SK-N-SH treated with all-trans-retinoic acid at 6 μM for 48 hours (cell line): ENCODE data around the gene KCNK1.

Experiments used
- ATAC-seq: fragments of 200-7000 bp; cut with Tn5 transposase; 3 replicates; pipeline ENCODE4 v1.9.1; 2020; ENCODE audit warnings: mild to moderate bottlenecking, moderate library complexity
- ARNTL ChIP-seq: fragments of 450-650 bp; formaldehyde crosslinking; IDR thresholded peaks from 2 replicates; pipeline ENCODE4 v1.5.0; 2020; ENCODE audit warnings: low read depth, mild to moderate bottlenecking, moderate library complexity, borderline replicate concordance
- CSDC2 ChIP-seq: fragments of 250-450 bp; sonication (Bioruptor Pico); IDR thresholded peaks from 2 replicates; pipeline ENCODE4 v1.5.0; 2020; ENCODE audit warnings: mild to moderate bottlenecking, moderate library complexity
- ESRRG ChIP-seq: fragments of 250-450 bp; sonication (Bioruptor Pico); IDR thresholded peaks from 2 replicates; pipeline ENCODE4 v1.6.1; 2021; ENCODE audit warnings: mild to moderate bottlenecking
- GLIS3 ChIP-seq: fragments of 250-450 bp; sonication (Bioruptor Pico); IDR thresholded peaks from 2 replicates; pipeline ENCODE4 v1.5.0; 2020; ENCODE audit warnings: mild to moderate bottlenecking, moderate library complexity
- ISL1 ChIP-seq: fragments of 250-450 bp; sonication (Bioruptor Pico); IDR thresholded peaks from 2 replicates; pipeline ENCODE4 v2.1.2; 2022; ENCODE audit warnings: mild to moderate bottlenecking, moderate library complexity
- RARB ChIP-seq: fragments of 250-450 bp; sonication (Bioruptor Pico); IDR thresholded peaks from 2 replicates; pipeline ENCODE4 v1.8.0; 2021; ENCODE audit warnings: mild to moderate bottlenecking, moderate library complexity
- SNAI2 ChIP-seq: fragments of 250-450 bp; sonication (Bioruptor Pico); IDR thresholded peaks from 2 replicates; pipeline ENCODE4 v1.5.0; 2020; ENCODE audit warnings: mild to moderate bottlenecking, moderate library complexity
- TCF4 ChIP-seq: fragments of 250-450 bp; sonication (Bioruptor Pico); IDR thresholded peaks from 2 replicates; pipeline ENCODE4 v1.8.0; 2021; ENCODE audit warnings: mild to moderate bottlenecking, moderate library complexity, borderline replicate concordance
- ZFP3 ChIP-seq: fragments of 250-450 bp; sonication (Bioruptor Pico); IDR thresholded peaks from 2 replicates; pipeline ENCODE4 v1.5.0; 2020; ENCODE audit warnings: mild to moderate bottlenecking, moderate library complexity
- ZFP30 ChIP-seq: fragments of 450-650 bp; formaldehyde crosslinking; IDR thresholded peaks from 2 replicates; pipeline ENCODE4 v1.5.0; 2022; ENCODE audit warnings: mild to moderate bottlenecking, moderate library complexity
- ZNF565 ChIP-seq: fragments of 450-650 bp; formaldehyde crosslinking; conservative IDR thresholded peaks from 2 replicates; pipeline ENCODE4 v1.5.0; 2020; ENCODE audit warnings: low read depth, mild to moderate bottlenecking, moderate library complexity
- ZNF70 ChIP-seq: fragments of 450-650 bp; formaldehyde crosslinking; IDR thresholded peaks from 2 replicates; pipeline ENCODE4 v1.5.0; 2020; ENCODE audit warnings: mild to moderate bottlenecking, moderate library complexity
- ZNF8 ChIP-seq: fragments of 450-650 bp; formaldehyde crosslinking; IDR thresholded peaks from 2 replicates; pipeline ENCODE4 v1.5.0; 2020; ENCODE audit warnings: mild to moderate bottlenecking, moderate library complexity
- TF ChIP-seq, protein P1 (sequence below): fragments of 250-450 bp; sonication (Bioruptor Pico); IDR thresholded peaks from 2 replicates; pipeline ENCODE4 v1.5.1; 2021; ENCODE audit warnings: mild to moderate bottlenecking, moderate library complexity
- TF ChIP-seq, protein P2 (sequence below): fragments of 250-450 bp; sonication (Bioruptor Pico); IDR thresholded peaks from 2 replicates; pipeline ENCODE4 v1.8.0; 2020; ENCODE audit warnings: mild to moderate bottlenecking, moderate library complexity, borderline replicate concordance
- TF ChIP-seq, protein P3 (sequence below): fragments of 250-450 bp; sonication (Bioruptor Pico); IDR thresholded peaks from 2 replicates; pipeline ENCODE4 v1.5.1; 2020; ENCODE audit warnings: low read depth, mild to moderate bottlenecking, moderate library complexity
- TF ChIP-seq, protein P4 (sequence below): fragments of 250-450 bp; sonication (Bioruptor Pico); IDR thresholded peaks from 2 replicates; pipeline ENCODE4 v1.8.0; 2021; ENCODE audit warnings: low read depth, mild to moderate bottlenecking, moderate library complexity, borderline replicate concordance

The KCNK1 gene

DNA sequence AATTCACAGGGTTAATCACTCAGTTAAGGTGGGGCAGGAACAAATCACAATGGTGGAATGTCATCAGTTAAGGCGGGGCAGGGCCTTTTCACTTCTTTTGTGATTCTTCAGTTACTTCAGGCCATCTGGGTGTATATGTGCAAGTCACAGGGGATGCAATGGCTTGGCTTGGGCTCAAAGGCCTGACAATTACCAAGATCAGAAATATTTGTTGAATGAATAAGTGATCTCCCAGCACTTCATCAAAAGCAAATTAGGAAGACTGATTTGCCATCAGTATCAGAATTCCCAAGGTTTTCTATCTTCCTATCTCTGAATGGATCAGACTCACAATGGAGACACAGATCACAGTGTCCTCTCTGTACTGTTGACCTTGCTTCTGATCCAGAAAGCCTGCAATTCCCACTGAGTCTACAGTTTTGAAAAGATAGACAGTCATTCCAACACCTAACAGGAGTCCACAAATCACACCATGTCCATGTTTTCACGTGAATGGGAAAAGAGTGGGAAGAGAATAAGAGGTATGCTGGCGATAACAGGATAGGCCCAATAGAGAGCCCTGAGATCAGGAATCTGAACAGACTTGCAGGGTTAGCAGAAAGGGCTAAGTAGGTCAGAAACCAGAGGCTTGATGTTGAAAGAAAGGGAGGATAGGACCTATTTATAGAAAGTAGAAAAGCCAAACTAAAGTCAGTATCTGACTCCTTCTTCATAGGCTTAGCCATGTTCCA, 75.3 kb downstream of the KCNK1 start:
- ATAC-seq: no peak

DNA sequence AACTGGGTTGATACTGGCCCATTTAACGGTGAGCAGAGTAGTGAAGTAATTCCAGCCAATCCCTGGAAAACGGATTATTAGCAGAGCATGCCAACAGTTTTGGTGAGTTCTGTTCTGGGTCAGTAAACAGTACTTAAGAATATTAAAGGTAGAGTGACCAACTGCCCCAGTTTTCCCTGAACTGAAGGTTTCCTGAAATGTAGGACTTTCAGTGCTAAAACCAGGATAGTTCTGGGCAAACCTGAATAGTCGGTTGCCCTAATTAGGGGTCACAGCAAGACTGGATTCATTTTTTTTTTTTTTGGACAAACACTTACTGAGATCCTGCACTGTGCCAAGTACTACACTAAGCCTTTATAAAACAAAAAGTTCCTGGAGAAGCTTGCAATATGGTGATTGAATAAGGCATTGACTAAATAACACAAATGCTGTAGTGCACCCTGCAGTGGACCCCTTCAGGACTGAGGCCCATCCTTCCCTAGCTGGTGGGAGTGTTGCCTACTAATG, 75.9 kb downstream of the KCNK1 start:
- no peak for TF ChIP-seq CSDC2 (CRISPR knock-in tag)
- no peak for TF ChIP-seq GLIS3 (CRISPR knock-in tag)
- no peak for TF ChIP-seq ZNF565
- no peak for TF ChIP-seq ZFP30 (CRISPR knock-in tag)
- ATAC-seq: no peak

More for the DNA sequence above, 75.3 kb downstream of the KCNK1 start:
- TF ChIP-seq ISL1 (CRISPR knock-in tag) (no peak), ZNF565 (no peak), TCF4 (CRISPR knock-in tag) (no peak), ARNTL (CRISPR knock-in tag) (no peak), RARB (no peak), SNAI2 (CRISPR knock-in tag) (no peak), ZFP3 (no peak), ZNF70 (CRISPR knock-in tag) (no peak), CSDC2 (CRISPR knock-in tag) (no peak), GLIS3 (CRISPR knock-in tag) (no peak)
- TF ChIP-seq, protein P1, sequence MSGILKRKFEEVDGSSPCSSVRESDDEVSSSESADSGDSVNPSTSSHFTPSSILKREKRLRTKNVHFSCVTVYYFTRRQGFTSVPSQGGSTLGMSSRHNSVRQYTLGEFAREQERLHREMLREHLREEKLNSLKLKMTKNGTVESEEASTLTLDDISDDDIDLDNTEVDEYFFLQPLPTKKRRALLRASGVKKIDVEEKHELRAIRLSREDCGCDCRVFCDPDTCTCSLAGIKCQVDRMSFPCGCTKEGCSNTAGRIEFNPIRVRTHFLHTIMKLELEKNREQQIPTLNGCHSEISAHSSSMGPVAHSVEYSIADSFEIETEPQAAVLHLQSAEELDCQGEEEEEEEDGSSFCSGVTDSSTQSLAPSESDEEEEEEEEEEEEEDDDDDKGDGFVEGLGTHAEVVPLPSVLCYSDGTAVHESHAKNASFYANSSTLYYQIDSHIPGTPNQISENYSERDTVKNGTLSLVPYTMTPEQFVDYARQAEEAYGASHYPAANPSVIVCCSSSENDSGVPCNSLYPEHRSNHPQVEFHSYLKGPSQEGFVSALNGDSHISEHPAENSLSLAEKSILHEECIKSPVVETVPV (CRISPR knock-in tag): no peak
- TF ChIP-seq, protein P2, sequence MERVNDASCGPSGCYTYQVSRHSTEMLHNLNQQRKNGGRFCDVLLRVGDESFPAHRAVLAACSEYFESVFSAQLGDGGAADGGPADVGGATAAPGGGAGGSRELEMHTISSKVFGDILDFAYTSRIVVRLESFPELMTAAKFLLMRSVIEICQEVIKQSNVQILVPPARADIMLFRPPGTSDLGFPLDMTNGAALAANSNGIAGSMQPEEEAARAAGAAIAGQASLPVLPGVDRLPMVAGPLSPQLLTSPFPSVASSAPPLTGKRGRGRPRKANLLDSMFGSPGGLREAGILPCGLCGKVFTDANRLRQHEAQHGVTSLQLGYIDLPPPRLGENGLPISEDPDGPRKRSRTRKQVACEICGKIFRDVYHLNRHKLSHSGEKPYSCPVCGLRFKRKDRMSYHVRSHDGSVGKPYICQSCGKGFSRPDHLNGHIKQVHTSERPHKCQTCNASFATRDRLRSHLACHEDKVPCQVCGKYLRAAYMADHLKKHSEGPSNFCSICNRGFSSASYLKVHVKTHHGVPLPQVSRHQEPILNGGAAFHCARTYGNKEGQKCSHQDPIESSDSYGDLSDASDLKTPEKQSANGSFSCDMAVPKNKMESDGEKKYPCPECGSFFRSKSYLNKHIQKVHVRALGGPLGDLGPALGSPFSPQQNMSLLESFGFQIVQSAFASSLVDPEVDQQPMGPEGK (CRISPR knock-in tag): no peak
- TF ChIP-seq, protein P3, sequence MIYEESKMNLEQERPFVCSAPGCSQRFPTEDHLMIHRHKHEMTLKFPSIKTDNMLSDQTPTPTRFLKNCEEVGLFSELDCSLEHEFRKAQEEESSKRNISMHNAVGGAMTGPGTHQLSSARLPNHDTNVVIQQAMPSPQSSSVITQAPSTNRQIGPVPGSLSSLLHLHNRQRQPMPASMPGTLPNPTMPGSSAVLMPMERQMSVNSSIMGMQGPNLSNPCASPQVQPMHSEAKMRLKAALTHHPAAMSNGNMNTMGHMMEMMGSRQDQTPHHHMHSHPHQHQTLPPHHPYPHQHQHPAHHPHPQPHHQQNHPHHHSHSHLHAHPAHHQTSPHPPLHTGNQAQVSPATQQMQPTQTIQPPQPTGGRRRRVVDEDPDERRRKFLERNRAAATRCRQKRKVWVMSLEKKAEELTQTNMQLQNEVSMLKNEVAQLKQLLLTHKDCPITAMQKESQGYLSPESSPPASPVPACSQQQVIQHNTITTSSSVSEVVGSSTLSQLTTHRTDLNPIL: no peak
- TF ChIP-seq, all 23 proteins: peak for 0

DNA sequence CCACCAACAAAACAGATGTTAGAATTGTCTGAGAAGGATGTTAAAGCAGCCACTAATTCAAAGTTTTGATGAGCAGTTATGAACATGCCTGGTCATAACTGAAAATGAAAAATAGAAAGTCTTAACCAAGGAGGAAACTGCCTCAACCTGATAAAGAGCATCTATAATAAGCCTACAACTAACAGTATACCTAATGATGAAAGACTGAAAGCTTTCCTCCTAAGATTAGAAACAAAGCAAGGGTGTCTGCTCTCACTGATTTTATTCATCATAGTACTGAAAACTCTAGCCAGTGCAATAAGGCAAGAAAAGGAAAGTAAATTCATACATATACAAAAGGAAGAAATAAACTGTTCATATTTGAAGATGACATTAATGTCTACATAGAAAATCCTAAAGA, 82.0 kb downstream of the KCNK1 start:
- ATAC-seq: no peak
- TF ChIP-seq ZFP30 (CRISPR knock-in tag) (no peak), SNAI2 (CRISPR knock-in tag) (no peak)
- TF ChIP-seq, protein P1 (CRISPR knock-in tag): no peak
- TF ChIP-seq, protein P4, sequence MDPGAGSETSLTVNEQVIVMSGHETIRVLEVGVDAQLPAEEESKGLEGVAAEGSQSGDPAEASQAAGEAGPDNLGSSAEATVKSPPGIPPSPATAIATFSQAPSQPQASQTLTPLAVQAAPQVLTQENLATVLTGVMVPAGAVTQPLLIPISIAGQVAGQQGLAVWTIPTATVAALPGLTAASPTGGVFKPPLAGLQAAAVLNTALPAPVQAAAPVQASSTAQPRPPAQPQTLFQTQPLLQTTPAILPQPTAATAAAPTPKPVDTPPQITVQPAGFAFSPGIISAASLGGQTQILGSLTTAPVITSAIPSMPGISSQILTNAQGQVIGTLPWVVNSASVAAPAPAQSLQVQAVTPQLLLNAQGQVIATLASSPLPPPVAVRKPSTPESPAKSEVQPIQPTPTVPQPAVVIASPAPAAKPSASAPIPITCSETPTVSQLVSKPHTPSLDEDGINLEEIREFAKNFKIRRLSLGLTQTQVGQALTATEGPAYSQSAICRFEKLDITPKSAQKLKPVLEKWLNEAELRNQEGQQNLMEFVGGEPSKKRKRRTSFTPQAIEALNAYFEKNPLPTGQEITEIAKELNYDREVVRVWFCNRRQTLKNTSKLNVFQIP: no peak

DNA sequence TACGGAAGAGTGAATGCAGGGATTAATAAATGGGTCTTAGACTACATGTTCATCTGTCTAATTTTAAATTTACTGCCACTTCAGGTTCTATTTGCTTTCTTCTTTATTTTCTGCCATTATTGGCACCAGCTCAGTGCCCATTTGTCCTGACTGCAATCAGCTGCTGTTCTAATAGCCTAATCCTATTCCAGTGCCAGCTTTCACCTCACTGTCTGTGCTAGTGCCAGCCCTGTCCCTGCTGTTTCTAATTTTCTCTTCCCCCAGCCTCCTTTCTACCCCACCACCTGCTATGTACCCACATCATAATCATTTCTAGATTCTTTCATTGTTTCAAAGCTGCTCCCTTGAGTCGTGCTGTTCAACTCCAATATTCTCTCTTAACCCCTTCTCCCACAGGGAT, 86.4 kb downstream of the KCNK1 start:
- TF ChIP-seq, protein P2 (CRISPR knock-in tag): no peak
- TF ChIP-seq ZNF565: no peak
- TF ChIP-seq, protein P1 (CRISPR knock-in tag): no peak
- TF ChIP-seq GLIS3 (CRISPR knock-in tag): no peak
- no peak for TF ChIP-seq ESRRG (CRISPR knock-in tag)
- TF ChIP-seq ZNF8 (CRISPR knock-in tag): no peak
- TF ChIP-seq CSDC2 (CRISPR knock-in tag): no peak
- no peak for ATAC-seq
